ENCODE results near the gene NSUN7. TPM values are rescaled to one million over a fixed set of nuclear protein-coding genes. Genes with fewer than 3 reads are reported as not detected.

Gene NSUN7
- total RNA-seq, 2 donors from 2014 or later = 12.6 to 14.3 TPM

DNA sequence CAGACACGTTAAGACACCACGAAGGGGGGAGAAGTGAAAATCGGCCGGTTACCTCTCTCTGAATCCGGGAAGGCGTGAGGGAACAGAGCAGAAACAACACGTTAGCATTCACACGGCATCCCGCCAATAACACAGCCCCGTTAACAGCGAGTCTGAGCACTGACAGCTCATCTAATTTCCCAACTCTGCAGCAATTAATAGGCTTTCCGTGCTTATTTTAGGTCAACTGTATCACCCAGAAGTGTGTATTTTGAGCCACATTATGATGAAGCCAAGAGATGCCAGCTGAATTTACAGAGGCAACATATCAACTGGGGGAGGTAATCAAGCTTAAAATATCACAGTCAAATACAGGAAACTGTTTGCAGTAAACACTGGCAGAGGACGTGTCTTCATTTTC is 92.6 kb downstream of the NSUN7 start:
- peak; percentile 16 for DNase-seq (ENCODE audit: low spot score)
- H3K4me3 ChIP-seq = no peak overlapping the region
- no peaks in the 10 kb centered on the region for H3K27me3 ChIP-seq (replicated peaks; ENCODE audit: insufficient read depth)
- TF ChIP-seq POLR2AphosphoS5 (IDR thresholded peaks at IDR 0.05) (peak; percentile 17), POLR2A (IDR thresholded peaks at IDR 0.05) (no peak)
- H3K9me3 ChIP-seq = no peaks in the 10 kb centered on the region
- H3K27ac ChIP-seq = no peak overlapping the region
- WGBS = 33% methylated on average over 13 of the region's 13 CpGs
- H3K4me1 ChIP-seq (replicated peaks) = no peaks in the 10 kb centered on the region
- intact Hi-C loops (cut with DNase I) = no loop called here
- no peaks in the 10 kb centered on the region for H3K36me3 ChIP-seq

DNA sequence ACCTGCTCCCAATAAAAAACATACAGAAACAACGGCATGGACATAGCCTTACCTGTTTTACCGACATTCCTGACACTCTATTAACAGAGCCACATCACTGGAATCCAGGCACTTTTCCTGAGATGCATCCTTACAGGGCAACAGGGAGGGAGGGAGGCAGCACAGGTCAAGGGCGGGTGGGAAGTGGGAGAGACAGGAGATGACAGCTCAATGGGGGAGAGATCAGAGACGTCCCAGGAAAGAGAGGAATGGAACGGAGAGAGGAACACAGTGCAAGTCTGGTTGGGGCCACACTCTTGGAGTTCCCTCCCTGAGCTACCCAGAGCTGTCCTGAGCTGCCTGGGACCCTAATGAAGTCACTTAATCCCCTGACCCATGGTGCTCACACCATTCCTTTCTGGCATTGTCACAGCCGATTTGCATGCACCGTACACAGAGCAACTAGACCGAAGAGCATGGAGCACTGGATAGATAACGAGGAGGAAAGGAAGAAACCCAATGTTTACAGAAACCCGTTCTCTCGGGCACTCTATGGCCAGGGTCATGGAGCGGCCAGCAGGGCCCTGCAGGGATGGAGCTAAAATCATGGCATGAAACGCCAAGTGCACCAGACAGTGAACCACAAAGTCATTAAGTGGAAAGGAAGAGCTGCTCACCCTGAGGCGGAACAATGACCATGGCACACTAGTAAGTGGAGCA is 93.1 kb downstream of the NSUN7 start:
- Histone ChIP-seq H3K4me1 (replicated peaks) (no peaks in the 10 kb centered on the region), H3K4me3 (no peak overlapping the region), H3K27ac (no peak overlapping the region), H3K9me3 (no peaks in the 10 kb centered on the region), H3K36me3 (no peaks in the 10 kb centered on the region), H3K27me3 (replicated peaks; ENCODE audit: insufficient read depth) (no peaks in the 10 kb centered on the region)
- WGBS = 54% methylated on average over 14 of the region's 14 CpGs
- TF ChIP-seq POLR2AphosphoS5 (IDR thresholded peaks at IDR 0.05) = peak; percentile 1
- TF ChIP-seq, protein P1, sequence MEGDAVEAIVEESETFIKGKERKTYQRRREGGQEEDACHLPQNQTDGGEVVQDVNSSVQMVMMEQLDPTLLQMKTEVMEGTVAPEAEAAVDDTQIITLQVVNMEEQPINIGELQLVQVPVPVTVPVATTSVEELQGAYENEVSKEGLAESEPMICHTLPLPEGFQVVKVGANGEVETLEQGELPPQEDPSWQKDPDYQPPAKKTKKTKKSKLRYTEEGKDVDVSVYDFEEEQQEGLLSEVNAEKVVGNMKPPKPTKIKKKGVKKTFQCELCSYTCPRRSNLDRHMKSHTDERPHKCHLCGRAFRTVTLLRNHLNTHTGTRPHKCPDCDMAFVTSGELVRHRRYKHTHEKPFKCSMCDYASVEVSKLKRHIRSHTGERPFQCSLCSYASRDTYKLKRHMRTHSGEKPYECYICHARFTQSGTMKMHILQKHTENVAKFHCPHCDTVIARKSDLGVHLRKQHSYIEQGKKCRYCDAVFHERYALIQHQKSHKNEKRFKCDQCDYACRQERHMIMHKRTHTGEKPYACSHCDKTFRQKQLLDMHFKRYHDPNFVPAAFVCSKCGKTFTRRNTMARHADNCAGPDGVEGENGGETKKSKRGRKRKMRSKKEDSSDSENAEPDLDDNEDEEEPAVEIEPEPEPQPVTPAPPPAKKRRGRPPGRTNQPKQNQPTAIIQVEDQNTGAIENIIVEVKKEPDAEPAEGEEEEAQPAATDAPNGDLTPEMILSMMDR (IDR thresholded peaks at IDR 0.05) = no peak
- intact Hi-C loops (cut with DNase I) = no loop called here
- DNase-seq (ENCODE audit: low spot score) = no peak

DNA sequence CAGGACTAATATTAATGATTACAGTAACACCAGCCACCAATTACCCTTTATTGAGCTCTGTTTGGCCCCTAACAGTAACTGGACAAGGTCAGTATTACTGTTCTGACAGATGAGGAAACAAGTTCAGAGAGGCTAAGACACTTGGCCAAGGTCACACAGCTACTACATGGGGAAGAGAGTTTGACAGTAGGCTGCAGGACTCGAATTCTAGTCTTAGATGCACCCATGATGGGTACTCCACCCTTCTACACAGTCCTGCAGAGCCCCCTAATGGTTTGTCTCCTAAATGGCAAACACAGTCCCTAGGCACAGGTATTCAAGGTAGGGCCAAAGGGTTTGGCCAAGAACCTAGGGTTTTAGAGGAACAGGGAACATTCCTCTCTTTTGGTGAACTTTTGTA is 93.9 kb downstream of the NSUN7 start:
- no peak for DNase-seq (ENCODE audit: low spot score)
- TF ChIP-seq POLR2A (IDR thresholded peaks at IDR 0.05) = no peak
- TF ChIP-seq POLR2AphosphoS5 (IDR thresholded peaks at IDR 0.05) = no peak
- TF ChIP-seq, protein P1 (IDR thresholded peaks at IDR 0.05) = peak in 1 of 4 experiments; percentile 15
- WGBS = 92% methylated on average over 1 of the region's 1 CpG
- intact Hi-C loops (cut with DNase I) = no loop called here
- H3K4me1 ChIP-seq (replicated peaks) = no peaks in the 10 kb centered on the region
- H3K27ac ChIP-seq = no peak overlapping the region
- H3K36me3 ChIP-seq = no peaks in the 10 kb centered on the region
- H3K4me3 ChIP-seq = no peak overlapping the region
- H3K27me3 ChIP-seq (replicated peaks; ENCODE audit: insufficient read depth) = no peaks in the 10 kb centered on the region
- H3K9me3 ChIP-seq = no peaks in the 10 kb centered on the region

DNA sequence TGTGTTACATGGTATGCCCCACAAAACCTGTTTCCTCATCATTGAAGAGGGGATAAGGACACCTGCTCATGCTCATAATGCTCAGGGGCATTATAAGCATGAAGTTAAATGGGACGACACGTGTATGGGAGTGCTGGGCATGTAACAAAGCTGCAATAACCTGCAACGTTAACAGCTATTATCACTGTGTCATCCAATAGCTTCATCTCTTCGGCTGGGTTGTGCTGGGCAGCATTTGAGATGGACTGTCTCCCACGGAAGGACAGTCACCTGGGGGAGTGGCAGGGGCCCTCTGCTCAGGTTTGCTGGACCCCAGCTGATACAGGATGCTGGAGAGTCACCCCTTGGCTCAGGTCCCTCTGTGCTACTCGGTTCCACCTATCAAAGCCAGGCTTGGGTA is 94.5 kb downstream of the NSUN7 start:
- 75% methylated on average over 6 of the region's 6 CpGs for WGBS
- DNase-seq (ENCODE audit: low spot score) = no peak
- H3K9me3 ChIP-seq = no peaks in the 10 kb centered on the region
- H3K36me3 ChIP-seq = no peaks in the 10 kb centered on the region
- no peak for TF ChIP-seq POLR2A (IDR thresholded peaks at IDR 0.05)
- TF ChIP-seq, protein P1 (IDR thresholded peaks at IDR 0.05) = no peak
- TF ChIP-seq POLR2AphosphoS5 (IDR thresholded peaks at IDR 0.05) = no peak
- no peak overlapping the region for H3K27ac ChIP-seq
- no peaks in the 10 kb centered on the region for H3K4me1 ChIP-seq (replicated peaks)
- no peak overlapping the region for H3K4me3 ChIP-seq
- no peaks in the 10 kb centered on the region for H3K27me3 ChIP-seq (replicated peaks; ENCODE audit: insufficient read depth)
- intact Hi-C loops (cut with DNase I) = no loop called here

DNA sequence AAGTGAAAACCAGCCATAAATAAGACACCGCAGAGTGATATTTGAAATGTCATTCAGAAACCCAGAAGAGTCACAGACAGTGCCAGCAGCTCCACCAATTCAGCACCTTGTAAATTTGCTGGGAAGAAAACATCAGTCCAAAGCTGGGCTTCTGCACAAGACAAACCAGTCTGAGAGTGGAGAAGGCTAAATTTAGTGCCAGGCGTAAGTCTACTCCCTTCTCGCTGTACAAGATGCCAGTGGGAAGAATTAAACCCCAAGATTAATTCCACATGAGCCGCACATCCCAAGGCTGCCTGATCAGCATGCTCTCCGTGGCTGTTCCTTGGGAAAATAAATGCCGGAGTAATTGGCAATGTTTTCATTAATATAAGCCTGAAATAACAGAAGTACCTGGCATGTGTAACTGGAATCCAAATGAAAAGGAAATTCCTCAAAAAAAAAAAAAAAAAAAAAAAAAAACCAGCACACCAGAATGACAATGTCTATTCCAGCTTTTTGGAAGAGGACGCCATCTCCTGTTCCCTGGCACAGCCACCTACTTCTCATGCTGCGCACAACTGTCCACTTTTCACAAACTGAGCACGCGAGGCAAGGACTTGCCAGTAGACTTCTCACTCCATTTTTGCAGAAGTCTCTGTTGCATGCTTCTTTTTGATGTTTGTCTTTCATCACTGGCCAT is 95.5 kb downstream of the NSUN7 start:
- no peaks in the 10 kb centered on the region for H3K36me3 ChIP-seq
- DNase-seq (ENCODE audit: low spot score) = no peak
- intact Hi-C loops (cut with DNase I) = no loop called here
- no peaks in the 10 kb centered on the region for H3K4me1 ChIP-seq (replicated peaks)
- H3K27me3 ChIP-seq (replicated peaks; ENCODE audit: insufficient read depth) = no peaks in the 10 kb centered on the region
- peak; percentile 6 for TF ChIP-seq POLR2AphosphoS5 (IDR thresholded peaks at IDR 0.05)
- TF ChIP-seq, protein P1 (IDR thresholded peaks at IDR 0.05) = no peak
- H3K9me3 ChIP-seq = no peaks in the 10 kb centered on the region
- H3K27ac ChIP-seq = no peak overlapping the region
- 41% methylated on average over 10 of the region's 10 CpGs for WGBS
- no peak overlapping the region for H3K4me3 ChIP-seq

Data from prostate gland (tissue), 2 donors.